HG03064 (cell line): ENCODE data around the gene FARS2.
"Not testable (repeated sequence)": the region's sequence is repeated elsewhere in the genome, so short reads cannot be mapped to it uniquely, and the experiment has no call there.

ENCODE experiments used
- ATAC-seq: cut with Tn5 transposase; IDR thresholded peaks from one replicate; pipeline ENCODE4 v1.9.1; 2021; ENCODE audit warnings: low read depth; ENCODE audit not compliant: unreplicated experiment

Gene FARS2

GRCh38 chr6:5559651-5560050, 298.3 kb downstream of the FARS2 start:
- no peak for ATAC-seq

DNA sequence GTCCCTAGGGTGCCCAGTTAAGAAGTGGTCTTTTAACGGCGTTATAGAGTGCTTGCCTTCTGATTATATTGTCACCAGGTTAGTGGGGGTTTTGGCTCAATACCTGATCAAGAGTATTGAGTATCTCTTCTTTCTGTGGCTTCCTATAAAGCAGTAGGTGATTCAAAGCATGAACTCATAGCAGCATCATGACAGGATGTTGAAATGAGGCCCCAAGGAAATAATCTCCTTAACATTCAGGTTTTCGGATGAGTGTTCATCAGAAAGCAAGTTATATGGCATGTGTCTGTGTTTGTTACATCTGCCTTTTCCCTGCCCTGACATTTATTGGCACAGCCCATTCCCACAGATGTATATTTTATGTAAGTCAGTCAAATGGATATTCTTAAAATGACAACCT, 301.0 kb downstream of the FARS2 start:
- ATAC-seq = no peak

- no peak for ATAC-seq
These were observed 301.8 kb downstream of the FARS2 start for GRCh38 chr6:5563086-5563485.

- ATAC-seq = not testable (repeated sequence)
These were observed 303.4 kb downstream of the FARS2 start for GRCh38 chr6:5564746-5565145.

DNA sequence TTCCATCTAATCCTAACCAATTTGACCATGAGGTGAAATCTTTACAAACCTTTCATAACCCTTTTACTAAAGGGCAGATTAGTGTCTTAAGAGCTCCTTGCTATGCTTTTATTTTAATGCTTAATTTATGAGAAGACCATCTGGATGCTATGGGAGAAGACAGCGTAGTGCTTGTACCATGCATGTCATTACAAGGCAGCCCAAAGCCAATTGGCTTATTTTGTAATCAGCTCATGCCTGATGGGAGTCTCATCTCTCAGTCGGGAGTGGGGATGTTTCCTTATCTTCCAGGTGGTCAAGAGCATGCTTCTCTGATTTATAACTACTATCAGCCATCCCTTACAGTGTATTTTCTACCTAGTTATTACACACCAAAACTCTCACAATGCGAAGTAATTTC, 304.7 kb downstream of the FARS2 start:
- no peak for ATAC-seq

- peak; percentile 53 for ATAC-seq
These were observed 305.4 kb downstream of the FARS2 start for GRCh38 chr6:5566718-5567117.

- no peak for ATAC-seq
These were observed 306.0 kb downstream of the FARS2 start for GRCh38 chr6:5567352-5567751.

DNA sequence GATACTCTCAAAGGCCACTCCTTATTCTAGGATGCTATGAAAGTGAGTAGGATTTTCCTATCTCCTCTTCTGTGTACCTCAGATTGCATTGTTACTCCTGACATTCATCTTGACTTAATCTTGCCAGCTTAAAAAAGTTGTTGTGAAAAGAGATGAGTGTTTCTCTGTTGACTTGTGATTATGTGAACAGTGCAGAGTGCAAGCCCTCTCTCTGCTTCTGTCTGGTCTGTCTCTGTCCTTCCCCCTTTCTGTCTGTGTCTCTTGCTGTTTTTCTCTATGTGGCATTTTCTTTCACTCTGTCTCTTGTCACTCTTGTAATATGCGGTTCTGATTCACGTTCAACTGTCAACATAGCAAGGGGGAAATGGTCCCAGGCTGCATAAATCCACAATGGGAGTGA, 306.6 kb downstream of the FARS2 start:
- ATAC-seq = no peak

DNA sequence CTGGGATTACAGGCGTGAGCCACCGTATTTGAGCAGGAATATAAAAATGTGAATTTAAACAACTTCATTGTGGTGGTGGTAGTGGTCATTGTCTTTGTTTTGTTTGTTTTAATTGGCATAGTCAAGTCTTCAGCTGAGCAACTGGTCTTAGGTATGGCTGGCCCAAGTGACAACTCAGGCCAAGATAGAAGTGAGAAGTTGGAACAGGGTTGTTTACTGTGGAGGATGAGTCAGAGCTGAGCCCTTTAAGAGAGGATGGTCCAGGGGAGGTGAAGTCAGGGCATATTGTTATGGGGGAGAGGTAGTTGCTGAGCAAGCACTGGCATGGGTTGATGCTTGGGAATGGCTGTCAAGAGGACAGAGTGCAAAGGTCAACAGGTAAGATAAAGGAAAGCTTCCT, 308.2 kb downstream of the FARS2 start:
- ATAC-seq = no peak

GRCh38 chr6:5570641-5571040, 309.3 kb downstream of the FARS2 start:
- ATAC-seq = no peak

- ATAC-seq = no peak
These were observed 319.6 kb downstream of the FARS2 start for GRCh38 chr6:5580736-5581581.

DNA sequence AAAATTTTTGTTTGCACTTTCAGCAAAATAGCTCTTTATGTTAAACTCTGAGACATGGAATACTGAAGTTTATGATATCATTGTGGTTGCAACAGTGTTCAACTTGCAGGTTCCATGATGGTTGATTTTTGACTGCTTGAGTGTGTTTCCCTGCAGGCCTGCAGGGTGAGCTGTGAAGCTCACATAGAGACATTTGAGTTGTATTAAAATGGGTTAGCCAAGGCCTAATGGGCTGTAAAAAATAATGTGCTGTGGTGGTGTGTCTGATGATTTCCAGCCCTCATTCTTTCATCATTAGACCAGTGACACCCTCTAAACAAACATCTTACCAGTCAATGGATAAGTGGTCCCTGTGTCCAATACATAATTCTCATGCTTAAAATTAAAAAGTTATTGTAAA, 321.4 kb downstream of the FARS2 start:
- ATAC-seq = no peak

- ATAC-seq = no peak
These were observed 322.2 kb downstream of the FARS2 start for GRCh38 chr6:5583528-5583927.

DNA sequence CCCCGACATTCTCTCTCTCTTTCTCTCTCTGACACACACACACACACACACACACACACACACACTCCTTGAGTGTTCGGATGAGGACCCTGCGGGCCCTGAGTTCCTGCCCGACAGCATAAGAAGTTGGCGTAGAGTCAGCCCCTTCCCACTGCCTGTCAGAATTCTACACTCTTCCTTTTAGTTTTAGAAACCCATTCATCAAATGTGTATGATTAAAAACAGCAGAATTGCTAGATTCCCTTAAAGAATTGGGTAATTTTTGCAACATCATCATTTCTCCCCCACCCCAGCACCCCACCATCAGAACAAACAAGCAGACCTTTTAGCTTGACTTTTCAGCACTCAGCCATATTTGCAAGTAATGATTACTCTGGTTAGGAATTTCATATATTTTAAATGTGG, 322.8 kb downstream of the FARS2 start:
- ATAC-seq = no peak

DNA sequence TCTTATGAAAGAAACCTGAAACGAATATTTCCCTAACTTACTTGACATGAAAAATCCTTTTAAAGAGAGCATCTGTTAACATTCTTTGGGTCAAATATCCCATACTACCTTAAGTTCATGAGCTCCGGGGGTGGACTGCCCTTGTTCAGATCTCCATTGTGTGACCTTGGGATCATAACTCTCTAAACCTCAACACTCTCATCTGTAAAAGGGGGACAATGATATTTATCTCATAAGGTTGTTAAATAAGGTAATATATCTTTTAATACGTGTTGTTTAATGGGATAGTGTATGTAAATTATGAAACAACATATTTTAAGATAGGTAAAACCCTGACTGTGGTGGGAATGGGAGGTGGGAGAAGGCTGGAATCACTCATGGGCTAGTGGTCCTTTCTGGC, 326.3 kb downstream of the FARS2 start:
- ATAC-seq = no peak

- ATAC-seq = no peak
These were observed 328.3 kb downstream of the FARS2 start for GRCh38 chr6:5589422-5590141.

GRCh38 chr6:5590187-5590586, 328.9 kb downstream of the FARS2 start:
- no peak for ATAC-seq

DNA sequence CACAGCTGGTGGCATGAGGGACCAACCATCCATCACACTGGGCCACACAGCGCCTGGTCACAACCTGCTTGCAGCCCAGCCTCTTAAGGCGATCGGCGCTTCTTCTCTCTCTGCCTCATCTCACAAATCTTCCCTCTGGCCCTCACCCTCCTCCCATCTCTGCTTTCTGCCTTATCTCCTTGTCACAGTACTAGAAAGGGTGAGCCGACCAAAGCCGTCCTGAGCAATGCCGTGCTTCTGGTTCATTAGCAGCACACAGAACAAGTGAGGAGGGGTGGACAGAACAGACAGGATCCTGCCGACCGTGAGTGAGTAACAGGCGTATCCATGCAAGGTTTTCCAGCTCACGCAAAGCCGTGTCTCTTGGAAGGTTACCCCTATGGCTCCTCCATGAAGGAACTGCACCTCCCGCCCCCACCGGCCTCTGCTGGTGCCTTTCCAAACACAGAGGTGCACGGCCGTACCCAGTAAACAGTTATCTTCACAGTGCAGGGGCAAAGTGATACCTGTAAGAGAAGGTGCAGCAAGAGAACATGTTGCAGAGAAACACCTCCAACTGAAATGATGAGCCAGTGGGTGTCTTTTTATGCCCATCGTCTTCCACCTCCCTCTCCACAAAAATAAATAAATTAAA, 331.7 kb downstream of the FARS2 start:
- ATAC-seq = no peak

DNA sequence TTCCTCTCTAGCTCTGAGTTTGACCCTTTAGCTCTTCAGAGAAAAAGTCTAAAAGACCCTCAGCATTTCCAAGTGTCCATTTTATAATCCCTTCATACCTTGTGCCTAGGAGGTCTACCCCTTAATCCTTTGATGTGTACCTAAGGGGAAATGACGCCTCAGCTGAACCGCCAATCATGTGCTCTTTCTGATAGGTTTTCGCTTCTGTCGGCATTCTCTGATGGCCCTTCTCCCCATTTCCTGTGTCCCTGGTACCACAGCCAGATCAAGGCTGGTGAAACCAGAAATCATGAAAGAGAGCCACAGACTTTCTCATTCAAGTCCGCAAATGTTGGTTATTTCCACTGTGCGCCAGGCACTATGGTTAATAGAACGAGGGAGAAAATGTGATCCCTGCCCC, 333.9 kb downstream of the FARS2 start:
- ATAC-seq = no peak

DNA sequence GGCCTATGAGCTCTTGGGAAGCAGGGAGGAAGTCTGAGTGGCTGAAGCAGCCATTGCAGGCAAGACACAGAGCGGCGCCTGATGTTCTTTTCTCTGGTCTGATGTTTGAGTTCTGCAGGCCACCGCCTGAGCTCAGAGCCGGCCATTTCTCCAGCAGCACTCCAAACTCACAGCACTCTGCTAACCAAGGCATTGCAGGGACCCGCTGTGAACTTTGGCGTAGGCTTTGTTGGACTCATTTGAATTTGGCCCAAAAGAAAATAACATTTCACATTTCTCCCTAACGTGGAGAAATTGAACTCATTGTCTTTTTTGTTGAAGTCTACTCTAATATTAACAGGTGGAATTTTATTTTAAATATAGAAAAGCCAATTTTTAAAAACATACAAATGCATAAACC, 336.1 kb downstream of the FARS2 start:
- no peak for ATAC-seq

DNA sequence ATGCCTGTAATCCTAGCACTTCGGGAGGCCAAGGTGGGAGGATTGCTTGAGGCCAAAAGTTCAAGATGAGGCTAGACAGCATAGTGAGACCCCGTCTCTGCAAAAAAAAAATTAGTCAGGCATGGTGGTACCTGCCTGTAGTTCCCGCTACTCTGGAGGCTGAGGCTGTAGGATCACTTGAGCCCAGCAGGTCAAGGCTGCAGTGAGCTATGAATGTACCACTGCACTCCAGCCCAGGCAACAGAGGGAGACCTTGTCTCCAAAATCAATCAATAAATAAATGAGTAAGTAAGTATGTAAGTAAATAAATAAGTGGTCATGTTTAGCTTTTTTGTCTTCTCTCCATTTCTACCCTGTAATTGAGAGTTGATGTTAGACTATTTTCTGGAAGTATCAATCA, 336.8 kb downstream of the FARS2 start:
- no peak for ATAC-seq

DNA sequence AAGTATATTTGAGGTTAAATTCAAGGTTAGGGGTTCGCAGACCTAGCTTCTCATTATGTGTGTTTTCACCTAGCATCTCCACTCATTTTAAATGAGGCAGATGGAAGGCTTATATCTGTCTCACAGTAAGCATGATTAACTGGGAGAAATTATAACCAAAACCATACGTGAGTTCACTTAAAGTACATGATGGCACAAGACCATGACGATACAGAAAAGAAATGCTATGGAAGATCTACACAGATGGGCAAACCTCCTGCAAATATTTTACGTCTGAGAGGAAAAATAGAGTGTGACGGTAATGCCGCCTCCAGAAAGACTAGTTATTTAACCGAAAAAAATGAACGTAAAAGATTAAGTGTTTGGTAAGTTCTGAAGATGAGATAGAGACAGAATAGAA, 337.8 kb downstream of the FARS2 start:
- ATAC-seq = no peak
